Measurements from ENCODE around the gene XNDC1N. TPM values are rescaled to one million over a fixed set of nuclear protein-coding genes. Genes with fewer than 3 reads are reported as not detected.

The XNDC1N gene
- total RNA-seq, 1 donor from 2014 or later = 11.3 TPM

GRCh38 chr11:71949034-71949433, 20.6 kb upstream of the XNDC1N start:
- H3K4me1 Mint-ChIP-seq = peaks cover 8% of the 10 kb centered on the region
- no peaks in the 10 kb centered on the region for H3K27me3 Mint-ChIP-seq (ENCODE audit: low read depth)
- no peak for DNase-seq (ENCODE audit: low read depth, low spot score)
- H3K36me3 Mint-ChIP-seq (ENCODE audit: low read depth) = no peaks in the 10 kb centered on the region
- H3K9me3 Mint-ChIP-seq = no peaks in the 10 kb centered on the region
- H3K4me3 Mint-ChIP-seq = no peak overlapping the region
- H3K27ac Mint-ChIP-seq (ENCODE audit: unreplicated experiment) = no peak overlapping the region
- no peak for TF ChIP-seq CTCF (conservative IDR thresholded peaks at IDR 0.05)

GRCh38 chr11:71948314-71949027, 20.1 kb upstream of the XNDC1N start:
- Mint-ChIP-seq H3K27me3 (ENCODE audit: low read depth) (no peaks in the 10 kb centered on the region), H3K4me3 (no peak overlapping the region), H3K9me3 (no peaks in the 10 kb centered on the region), H3K27ac (ENCODE audit: unreplicated experiment) (no peak overlapping the region), H3K36me3 (ENCODE audit: low read depth) (no peaks in the 10 kb centered on the region), H3K4me1 (peaks cover 8% of the 10 kb centered on the region)
- TF ChIP-seq CTCF (conservative IDR thresholded peaks at IDR 0.05) = no peak
- no peak for DNase-seq (ENCODE audit: low read depth, low spot score)

- Mint-ChIP-seq H3K4me3 (no peak overlapping the region), H3K4me1 (peaks cover 8% of the 10 kb centered on the region), H3K9me3 (no peaks in the 10 kb centered on the region), H3K36me3 (ENCODE audit: low read depth) (no peaks in the 10 kb centered on the region), H3K27me3 (ENCODE audit: low read depth) (no peaks in the 10 kb centered on the region), H3K27ac (ENCODE audit: unreplicated experiment) (peak overlapping the region; percentile 73)
- no peak for TF ChIP-seq CTCF (conservative IDR thresholded peaks at IDR 0.05)
- DNase-seq (ENCODE audit: low read depth, low spot score) = no peak
Observed at GRCh38 chr11:71947498-71947897, 19.1 kb upstream of the XNDC1N start.

- Mint-ChIP-seq H3K27ac (ENCODE audit: unreplicated experiment) (no peak overlapping the region), H3K4me1 (peaks cover 8% of the 10 kb centered on the region), H3K4me3 (no peak overlapping the region), H3K9me3 (no peaks in the 10 kb centered on the region), H3K27me3 (ENCODE audit: low read depth) (no peaks in the 10 kb centered on the region), H3K36me3 (ENCODE audit: low read depth) (no peaks in the 10 kb centered on the region)
- no peak for DNase-seq (ENCODE audit: low read depth, low spot score)
- TF ChIP-seq CTCF (conservative IDR thresholded peaks at IDR 0.05) = no peak
Observed at GRCh38 chr11:71946144-71946571, 17.8 kb upstream of the XNDC1N start.

- Mint-ChIP-seq H3K27me3 (ENCODE audit: low read depth) (no peaks in the 10 kb centered on the region), H3K36me3 (ENCODE audit: low read depth) (no peaks in the 10 kb centered on the region), H3K4me1 (no peaks in the 10 kb centered on the region), H3K27ac (ENCODE audit: unreplicated experiment) (no peak overlapping the region), H3K4me3 (no peak overlapping the region), H3K9me3 (no peaks in the 10 kb centered on the region)
- no peak for TF ChIP-seq CTCF (conservative IDR thresholded peaks at IDR 0.05)
- DNase-seq (ENCODE audit: low read depth, low spot score) = no peak
Observed at GRCh38 chr11:71940561-71941219, 12.3 kb upstream of the XNDC1N start.

Measured in neural crest cell (in vitro differentiated cells).